HK-2 (cell line): ENCODE data around the gene TNIK.
A peak's percentile ranks its signal among the peaks of the same experiment; 100 is the strongest.

Source experiments
- DNase-seq: peaks from one replicate; pipeline ENCODE4 v3.0.0-alpha.2; 2018; ENCODE audit not compliant: unreplicated experiment

TNIK gene

GRCh38 chr3:171362575-171362974, 97.6 kb downstream of the TNIK start:
- no peak for DNase-seq

GRCh38 chr3:171358881-171359198, 101.4 kb downstream of the TNIK start:
- no peak for DNase-seq

GRCh38 chr3:171358181-171358880, 101.9 kb downstream of the TNIK start:
- DNase-seq: peak; percentile 61

GRCh38 chr3:171357721-171358120, 102.5 kb downstream of the TNIK start:
- no peak for DNase-seq

- DNase-seq: no peak
Measured at GRCh38 chr3:171356251-171356650, 104.0 kb downstream of the TNIK start.

- no peak for DNase-seq
Measured at GRCh38 chr3:171354706-171355582, 105.3 kb downstream of the TNIK start.

- no peak for DNase-seq
Measured at GRCh38 chr3:171354049-171354705, 106.0 kb downstream of the TNIK start.

- DNase-seq: no peak
Measured at GRCh38 chr3:171353423-171353822, 106.8 kb downstream of the TNIK start.

- no peak for DNase-seq
Measured at GRCh38 chr3:171352387-171352935, 107.7 kb downstream of the TNIK start.

GRCh38 chr3:171351676-171352075, 108.5 kb downstream of the TNIK start:
- peak; percentile 78 for DNase-seq

GRCh38 chr3:171350364-171350763, 109.8 kb downstream of the TNIK start:
- DNase-seq: no peak

- DNase-seq: no peak
Measured at GRCh38 chr3:171349392-171349791, 110.8 kb downstream of the TNIK start.

GRCh38 chr3:171348121-171348520, 112.1 kb downstream of the TNIK start:
- DNase-seq: no peak

- DNase-seq: no peak
Measured at GRCh38 chr3:171347301-171348039, 112.7 kb downstream of the TNIK start.

GRCh38 chr3:171346582-171347300, 113.5 kb downstream of the TNIK start:
- no peak for DNase-seq

GRCh38 chr3:171346019-171346418, 114.2 kb downstream of the TNIK start:
- DNase-seq: no peak

- DNase-seq: no peak
Measured at GRCh38 chr3:171345107-171345843, 114.9 kb downstream of the TNIK start.

- no peak for DNase-seq
Measured at GRCh38 chr3:171343693-171344092, 116.5 kb downstream of the TNIK start.

GRCh38 chr3:171342783-171343420, 117.3 kb downstream of the TNIK start:
- DNase-seq: no peak

GRCh38 chr3:171342200-171342599, 118.0 kb downstream of the TNIK start:
- no peak for DNase-seq
